Measurements from ENCODE around the gene RFWD3. TPM values are rescaled to one million over a fixed set of nuclear protein-coding genes. Genes with fewer than 3 reads are reported as not detected.

RFWD3 gene
- total and polyA plus RNA-seq, 2 of the 8 experiments (the other 6 are each of a cell fraction or from before 2014, with no cell fraction given), result 67.1 to 114 TPM

- ChIA-PET CTCF (ENCODE audit: partially characterized antibody) (interaction anchor here (0.6 to 1.1 kb wide), 3 partner anchors 15 to 175 kb away, joined by 3 to 4 read pairs (median 3); no protein-coding TSS in a partner anchor), POLR2A (ENCODE audit: partially characterized antibody) (interaction anchor here (0.8 to 3.3 kb wide), 3 partner anchors 10 to 50 kb away, joined by 3 to 24 read pairs (median 3); partner anchors contain the start of gene GLG1)
Measured at GRCh38 chr16:74617206-74617788, 49.4 kb downstream of the RFWD3 start.

More at GRCh38 chr16:74617206-74617788, 49.4 kb downstream of the RFWD3 start:
- Histone ChIP-seq H4K20me1 (replicated peaks in 1 of 2; ENCODE audit: control insufficient read depth in 1 of 2, insufficient read depth in 2 of 2, low read length in 2 of 2) (peaks cover 1 to 2% of the 10 kb centered on the region in 2 experiments), H3K14ac (ENCODE audit: insufficient read length) (no peak overlapping the region), H2AK5ac (ENCODE audit: low read depth, low read length) (no peak overlapping the region), H3K36me3 (ENCODE audit: control insufficient read depth in 2 of 4, insufficient read depth in 4 of 4, low read length in 3 of 4) (peaks cover under 1 to 9% (median 4%) of the 10 kb centered on the region in 4 experiments; a peak in 5 of 8 replicates), H3K4ac (replicated peaks; ENCODE audit: insufficient read length, low read depth, low read length) (no peak overlapping the region), H2BK5ac (ENCODE audit: low read depth, low read length) (no peak overlapping the region), H3K23ac (ENCODE audit: insufficient read length) (no peak overlapping the region), H2BK15ac (ENCODE audit: low read length) (no peak overlapping the region), H3K27me3 (replicated peaks in 1 of 4; ENCODE audit: control insufficient read depth in 3 of 4, extremely low read depth in 1 of 4, insufficient read depth in 3 of 4, low read length in 3 of 4) (no peaks in the 10 kb centered on the region), H4K8ac (ENCODE audit: extremely low read depth, insufficient read depth, low read length) (no peak overlapping the region), H3K79me2 (ENCODE audit: control insufficient read depth in 1 of 2, insufficient read depth in 2 of 2, low read length in 2 of 2) (no peaks in the 10 kb centered on the region), H3K56ac (replicated peaks; ENCODE audit: insufficient read length, low read depth, low read length) (no peak overlapping the region), H2BK120ac (replicated peaks; ENCODE audit: low read depth, low read length) (no peak overlapping the region), H2BK20ac (ENCODE audit: low read length) (no peak overlapping the region), H4K91ac (replicated peaks; ENCODE audit: insufficient read length, low read length) (no peak overlapping the region), H3K4me2 (ENCODE audit: insufficient read depth in 1 of 2, low read depth in 2 of 2, low read length in 2 of 2) (no peak overlapping the region), H2BK12ac (ENCODE audit: low read depth, low read length) (no peak overlapping the region), H3K23me2 (ENCODE audit: low read depth, low read length) (no peaks in the 10 kb centered on the region), H4K5ac (ENCODE audit: insufficient read length, low read depth, low read length) (no peak overlapping the region), H3K9me3 (ENCODE audit: insufficient read depth in 2 of 2, low read depth in 1 of 2, low read length in 1 of 2) (no peaks in the 10 kb centered on the region), H3K79me1 (ENCODE audit: low read depth, low read length) (no peaks in the 10 kb centered on the region), H3K27ac (ENCODE audit: low read depth, low read length) (no peak overlapping the region), H2AFZ (ENCODE audit: low read length) (no peak overlapping the region), H3K4me3 (ENCODE audit: extremely low read depth in 1 of 4, insufficient read depth in 2 of 4, low read depth in 3 of 4, low read length in 4 of 4) (no peak overlapping the region), H3K9ac (replicated peaks in 1 of 4; ENCODE audit: extremely low read depth in 1 of 4, low read depth in 3 of 4, low read length in 3 of 4) (no peak overlapping the region), H3K18ac (ENCODE audit: extremely low read depth, low read length) (no peak overlapping the region), H3K4me1 (replicated peaks in 1 of 4; ENCODE audit: control insufficient read depth in 3 of 4, insufficient read depth in 4 of 4, low read length in 3 of 4) (peaks cover 0 to 4% (median under 1%) of the 10 kb centered on the region in 4 experiments; a peak in 2 of 7 replicates)
- FAIRE-seq (no peak), DNase-seq (ENCODE audit: low read depth in 1 of 2, low spot score in 2 of 2) (no peak)
- WGBS, 2 experiments (ENCODE audit: extremely low coverage in 1 of 2, insufficient coverage in 1 of 2, insufficient read length in 1 of 2, insufficient replicate concordance in 2 of 2, low coverage in 1 of 2, low lambda C conversion rate in 2 of 2, missing lambda C conversion rate in 1 of 2), result 100% methylated on average over 1 of the region's 1 CpG; no CpG with 5 or more reads in 1 of the 2 experiments
- TF ChIP-seq HDAC6 (IDR thresholded peaks at IDR 0.05; ENCODE audit: low read depth, low read length), result no peak
- TF ChIP-seq ATF3 (IDR thresholded peaks at IDR 0.05; ENCODE audit: insufficient read depth, low read depth, low read length), result no peak
- TF ChIP-seq GTF2F1 (IDR thresholded peaks at IDR 0.05; ENCODE audit: borderline replicate concordance, low read depth, low read length), result no peak
- no peak for TF ChIP-seq TBP (IDR thresholded peaks at IDR 0.05; ENCODE audit: low read depth, low read length)
- TF ChIP-seq TCF12 (IDR thresholded peaks at IDR 0.05; ENCODE audit: low read depth, low read length), result no peak
- no peak for TF ChIP-seq SIRT6 (IDR thresholded peaks at IDR 0.05; ENCODE audit: low read length)
- TF ChIP-seq POLR2A (IDR thresholded peaks at IDR 0.05; ENCODE audit: control extremely low read depth in 1 of 2, low read depth in 2 of 2, low read length in 2 of 2), result no peak
- no peak for TF ChIP-seq CBX5 (IDR thresholded peaks at IDR 0.05; ENCODE audit: low read depth, low read length)
- no peak for TF ChIP-seq ATF2 (IDR thresholded peaks at IDR 0.05; ENCODE audit: low read length)
- TF ChIP-seq RNF2 (IDR thresholded peaks at IDR 0.05; ENCODE audit: borderline replicate concordance, low read depth, low read length, missing control alignments, poor library complexity, severe bottlenecking), result no peak

All from H1 (cell line).